GM19467 (cell line): ENCODE measurements around the gene SOX18.
"Not testable (repeated sequence)": the region's sequence is repeated elsewhere in the genome, so short reads cannot be mapped to it uniquely, and the experiment has no call there.

Experiments used
- ATAC-seq: cut with Tn5 transposase; IDR thresholded peaks from one replicate; pipeline ENCODE4 v1.9.1; 2021; ENCODE audit warnings: mild to moderate bottlenecking, moderate library complexity; ENCODE audit not compliant: unreplicated experiment

The SOX18 gene

DNA sequence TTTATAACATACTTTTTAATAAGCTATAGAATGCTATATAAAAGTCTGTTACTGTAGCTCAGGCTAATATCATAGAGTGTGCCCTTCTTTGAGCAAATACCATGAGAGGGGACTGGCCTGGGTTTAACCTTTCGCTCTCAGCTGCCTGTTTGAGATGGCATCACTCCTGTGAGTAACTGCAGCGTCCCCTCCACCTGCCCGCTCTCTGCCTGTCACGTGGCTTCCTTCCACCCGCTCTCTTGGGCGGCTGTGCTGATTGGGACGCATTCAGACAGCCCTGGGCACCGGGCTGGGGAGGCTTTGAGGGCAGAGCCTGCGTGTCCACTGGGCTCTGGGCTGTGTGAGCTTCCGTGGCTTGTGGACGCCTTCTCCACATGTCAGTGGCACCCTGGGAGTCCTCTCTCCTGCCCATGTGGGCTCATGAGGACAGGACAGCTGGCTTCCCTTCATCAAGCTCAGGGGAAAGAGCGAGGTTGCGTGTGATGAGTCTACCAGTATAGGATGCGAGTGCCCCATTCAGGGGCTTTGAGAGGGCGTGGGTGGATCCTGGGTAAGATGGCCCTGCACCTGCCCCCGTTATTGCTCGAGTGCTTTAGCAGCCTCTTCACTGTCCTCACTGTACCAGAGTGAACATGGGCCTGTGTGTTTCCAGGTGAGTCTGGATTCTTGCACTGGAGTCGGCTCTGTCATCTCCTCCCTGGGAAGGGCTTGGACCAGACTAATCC is 24.2 kb downstream of the SOX18 start:
- ATAC-seq = no peak

DNA sequence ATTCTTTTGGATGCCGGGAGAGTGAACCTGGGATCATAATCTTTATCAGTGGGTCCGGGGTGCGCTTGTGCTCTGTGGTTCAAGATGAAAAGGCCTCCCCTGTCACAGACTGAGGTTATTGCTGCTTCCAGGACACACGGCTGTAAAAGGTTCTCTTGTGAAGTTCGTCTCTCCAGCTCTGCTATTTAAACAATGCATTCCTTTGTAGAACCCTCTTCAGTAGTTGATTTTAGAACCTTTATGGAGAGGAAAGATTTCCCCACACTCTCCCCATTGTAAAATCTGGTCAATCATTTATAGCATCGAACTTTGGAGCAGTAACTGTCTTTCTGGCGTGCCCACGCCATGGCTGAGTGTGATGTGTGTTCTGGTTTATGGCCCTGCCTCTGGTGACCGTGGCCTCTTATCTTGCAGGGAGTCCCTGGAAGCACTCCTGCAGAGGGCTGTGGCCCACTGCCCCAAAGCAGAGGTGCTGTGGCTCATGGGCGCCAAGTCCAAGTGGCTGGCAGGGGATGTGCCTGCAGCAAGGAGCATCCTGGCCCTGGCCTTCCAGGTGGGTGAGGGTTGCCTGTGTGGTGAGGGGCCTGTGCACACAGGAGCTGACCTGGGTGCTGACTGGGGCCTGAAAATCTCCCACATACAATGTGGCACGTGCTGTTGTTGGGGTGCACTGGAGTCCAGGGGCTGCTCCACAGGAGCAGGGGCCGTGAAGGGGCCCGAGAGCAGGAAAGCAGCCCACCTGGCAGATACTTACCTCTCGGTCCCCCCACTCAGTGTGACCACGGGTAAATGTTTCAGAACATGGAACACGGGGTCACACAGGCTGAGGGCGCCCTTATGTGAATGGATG is 25.1 kb downstream of the SOX18 start:
- ATAC-seq = no peak

DNA sequence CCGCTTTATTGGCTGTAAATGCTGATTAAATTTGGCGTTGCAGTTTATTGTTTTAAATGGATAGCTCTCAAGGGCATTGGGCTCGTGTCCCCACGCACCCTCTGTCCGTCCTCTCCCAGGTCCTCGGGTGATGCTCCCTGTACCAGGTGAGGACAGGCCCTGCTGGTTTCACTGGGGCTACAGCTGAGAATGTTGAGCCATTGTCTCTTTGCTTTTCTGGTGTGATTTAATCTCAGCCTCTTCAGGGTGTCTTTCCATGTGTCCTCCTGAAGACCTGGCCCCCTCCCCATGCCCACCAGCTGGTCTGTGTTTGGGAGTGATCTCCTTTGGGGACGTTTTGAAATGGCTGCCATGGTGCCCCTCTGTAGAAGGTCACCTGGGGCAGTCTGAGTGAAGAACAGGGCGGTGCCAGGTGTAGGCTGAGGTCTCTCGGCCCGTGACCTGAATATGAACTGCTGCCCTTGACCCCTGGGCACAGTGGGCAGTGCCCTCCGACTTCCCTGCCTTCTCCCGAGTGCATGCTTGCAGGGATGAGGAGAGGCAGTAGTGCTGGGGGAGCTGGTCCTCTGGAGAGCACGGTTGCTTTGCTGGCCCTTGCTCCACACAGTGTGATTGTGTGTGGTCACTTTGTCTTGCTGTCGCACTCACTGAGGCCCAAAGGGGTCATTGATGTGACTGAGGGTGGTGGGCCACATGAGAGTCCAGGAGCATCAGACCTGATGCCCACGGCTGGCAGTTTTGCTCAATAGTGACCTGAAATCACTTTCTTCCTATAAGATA is 25.9 kb downstream of the SOX18 start:
- ATAC-seq = no peak

DNA sequence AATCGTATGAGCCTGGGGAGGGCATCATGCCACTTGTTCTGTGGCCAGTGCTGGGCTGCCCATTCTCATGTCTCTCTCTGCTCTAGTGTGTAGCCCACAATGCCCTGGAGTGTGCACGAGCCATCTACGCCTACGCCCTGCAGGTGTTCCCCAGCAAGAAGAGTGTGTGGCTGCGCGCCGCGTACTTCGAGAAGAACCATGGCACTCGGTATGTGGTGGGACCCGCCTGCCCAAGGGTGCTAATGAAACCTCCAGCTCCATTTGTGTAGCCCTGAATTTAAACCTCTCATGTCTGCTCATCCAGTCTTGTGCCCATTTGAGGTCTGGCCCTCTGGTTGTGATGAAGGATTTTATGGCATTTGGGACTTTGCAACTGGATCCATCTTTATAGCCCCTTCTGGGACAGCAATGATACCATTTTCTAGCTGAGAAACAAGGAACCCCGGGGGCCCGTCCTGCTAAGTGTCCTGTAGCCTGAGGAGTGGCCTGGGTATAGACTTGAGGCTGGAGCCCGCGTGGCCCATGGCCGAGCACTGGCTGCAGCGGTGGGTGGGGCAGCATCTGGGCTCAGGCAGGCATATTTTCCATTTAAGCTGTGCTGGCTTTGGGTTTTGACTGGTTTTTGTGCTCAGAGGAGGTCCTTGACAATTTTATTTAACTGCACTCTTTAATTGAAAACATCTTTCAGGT is 26.6 kb downstream of the SOX18 start:
- ATAC-seq = no peak

DNA sequence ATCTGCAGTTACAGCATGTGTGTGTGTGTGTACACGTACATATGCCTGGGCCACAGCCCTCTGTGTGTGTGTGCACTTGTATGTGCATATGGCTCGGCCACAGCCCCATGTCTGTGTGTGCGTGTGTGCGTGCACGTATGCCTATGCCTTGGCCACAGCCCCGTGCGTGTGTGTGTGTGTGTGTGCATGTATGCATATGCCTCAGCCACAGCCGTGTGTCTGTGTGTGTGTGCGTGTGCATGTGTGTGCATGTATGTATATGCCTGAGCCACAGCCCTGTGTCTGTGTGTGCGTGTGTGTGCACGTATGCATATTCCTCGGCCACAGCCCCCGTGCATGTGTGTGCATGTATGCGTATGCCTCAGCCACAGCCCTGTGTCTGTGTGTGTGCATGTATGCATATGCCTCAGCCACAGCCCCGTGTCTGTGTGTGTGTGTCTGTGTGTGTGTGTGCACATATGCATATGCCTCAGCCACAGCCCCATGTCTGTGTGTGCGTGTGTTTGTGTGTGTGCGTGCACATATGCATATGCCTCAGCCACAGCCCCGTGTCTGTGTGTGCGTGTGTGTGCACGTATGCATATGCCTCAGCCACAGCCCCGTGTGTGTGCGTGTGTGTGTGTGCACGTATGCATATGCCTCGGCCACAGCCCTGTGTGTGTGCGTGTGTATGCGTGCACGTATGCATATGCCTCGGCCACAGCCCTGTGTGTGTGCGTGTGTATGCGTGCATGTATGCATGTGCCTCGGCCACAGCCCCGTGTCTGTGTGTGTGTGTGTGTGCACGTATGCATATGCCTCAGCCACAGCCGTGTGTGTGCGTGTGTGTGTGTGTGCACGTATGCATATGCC is 28.1 kb downstream of the SOX18 start:
- ATAC-seq = no peak

DNA sequence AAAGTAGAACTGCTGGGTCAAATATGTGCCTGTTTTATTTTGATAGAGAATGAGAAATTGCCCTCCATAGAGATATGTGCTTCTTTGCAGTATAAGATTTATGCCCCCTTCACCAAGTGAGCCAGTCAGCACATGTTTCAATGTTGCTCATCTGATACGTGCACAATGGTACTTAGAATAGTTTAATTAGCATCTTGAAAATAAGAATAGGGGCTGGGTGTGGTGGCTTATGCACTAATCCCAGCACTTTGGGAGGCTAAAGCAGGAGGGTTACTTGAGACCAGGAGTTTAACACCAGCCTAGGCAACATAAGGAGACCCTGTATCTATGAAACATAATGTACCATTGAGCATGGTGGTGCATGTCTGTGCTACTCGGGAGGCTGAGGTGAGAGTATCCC is 33.8 kb downstream of the SOX18 start:
- ATAC-seq = no peak

DNA sequence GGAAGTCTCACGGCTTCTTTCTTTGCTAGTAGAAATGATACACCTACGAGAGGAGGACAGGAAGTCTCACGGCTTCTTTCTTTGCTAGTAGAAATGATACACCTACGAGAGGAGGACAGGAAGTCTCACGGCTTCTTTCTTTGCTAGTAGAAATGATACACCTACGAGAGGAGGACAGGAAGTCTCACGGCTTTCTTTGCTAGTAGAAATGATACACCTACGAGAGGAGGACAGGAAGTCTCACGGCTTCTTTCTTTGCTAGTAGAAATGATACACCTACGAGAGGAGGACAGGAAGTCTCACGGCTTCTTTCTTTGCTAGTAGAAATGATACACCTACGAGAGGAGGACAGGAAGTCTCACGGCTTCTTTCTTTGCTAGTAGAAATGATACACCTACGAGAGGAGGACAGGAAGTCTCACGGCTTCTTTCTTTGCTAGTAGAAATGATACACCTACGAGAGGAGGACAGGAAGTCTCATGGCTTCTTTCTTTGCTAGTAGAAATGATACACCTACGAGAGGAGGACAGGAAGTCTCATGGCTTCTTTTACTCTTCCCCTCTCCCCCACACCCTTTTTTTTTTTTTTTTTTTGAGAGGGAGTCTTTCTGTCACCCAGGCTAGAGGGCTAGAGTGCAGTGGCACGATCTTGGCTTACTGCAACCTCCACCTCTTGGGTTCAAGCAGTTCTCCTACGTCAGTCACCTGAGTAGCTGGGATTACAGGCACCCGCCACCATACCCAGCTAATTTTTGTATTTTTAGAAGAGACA is 36.9 kb downstream of the SOX18 start:
- not testable (repeated sequence) for ATAC-seq

DNA sequence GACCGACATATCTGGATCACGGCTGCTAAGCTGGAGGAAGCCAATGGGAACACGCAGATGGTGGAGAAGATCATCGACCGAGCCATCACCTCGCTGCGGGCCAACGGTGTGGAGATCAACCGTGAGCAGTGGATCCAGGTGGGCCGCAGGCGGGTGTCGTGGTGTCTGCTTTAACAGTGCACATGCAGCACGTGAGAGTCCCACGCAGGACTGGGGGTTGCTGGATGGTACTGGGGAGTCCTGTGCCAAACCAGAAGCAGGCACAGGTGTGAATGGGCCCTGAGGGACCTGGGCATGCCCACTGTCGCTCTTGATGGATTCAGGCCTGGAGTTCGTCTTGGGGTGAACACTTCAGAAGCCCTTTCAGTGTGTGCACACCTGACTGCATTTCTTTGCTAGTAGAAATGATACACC is 38.1 kb downstream of the SOX18 start:
- no peak for ATAC-seq

DNA sequence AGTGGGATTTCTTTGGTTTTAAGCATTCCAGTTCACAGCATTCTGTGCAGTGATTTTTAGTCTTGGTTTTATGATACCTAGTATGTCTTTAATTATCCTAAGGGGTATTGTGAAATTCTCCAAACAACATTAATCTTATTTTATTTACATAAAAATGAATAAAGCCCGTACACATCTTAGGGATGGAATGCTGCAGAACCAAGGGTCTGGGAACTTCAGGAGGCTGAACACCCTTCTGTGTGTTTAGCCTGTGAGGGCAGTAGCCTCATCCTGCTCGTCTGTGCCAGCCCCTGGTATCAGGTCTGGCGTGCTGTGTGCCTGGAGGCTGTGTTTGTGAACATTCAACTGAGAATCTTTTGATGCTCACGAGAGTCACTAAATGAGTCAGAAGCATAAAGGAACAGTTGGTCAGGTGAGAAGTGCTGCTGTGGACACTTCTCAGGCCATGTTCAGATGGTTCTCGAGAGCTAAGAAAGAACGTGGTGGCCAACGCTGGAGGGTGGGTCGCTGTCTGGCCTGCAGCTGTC is 38.7 kb downstream of the SOX18 start:
- no peak for ATAC-seq

DNA sequence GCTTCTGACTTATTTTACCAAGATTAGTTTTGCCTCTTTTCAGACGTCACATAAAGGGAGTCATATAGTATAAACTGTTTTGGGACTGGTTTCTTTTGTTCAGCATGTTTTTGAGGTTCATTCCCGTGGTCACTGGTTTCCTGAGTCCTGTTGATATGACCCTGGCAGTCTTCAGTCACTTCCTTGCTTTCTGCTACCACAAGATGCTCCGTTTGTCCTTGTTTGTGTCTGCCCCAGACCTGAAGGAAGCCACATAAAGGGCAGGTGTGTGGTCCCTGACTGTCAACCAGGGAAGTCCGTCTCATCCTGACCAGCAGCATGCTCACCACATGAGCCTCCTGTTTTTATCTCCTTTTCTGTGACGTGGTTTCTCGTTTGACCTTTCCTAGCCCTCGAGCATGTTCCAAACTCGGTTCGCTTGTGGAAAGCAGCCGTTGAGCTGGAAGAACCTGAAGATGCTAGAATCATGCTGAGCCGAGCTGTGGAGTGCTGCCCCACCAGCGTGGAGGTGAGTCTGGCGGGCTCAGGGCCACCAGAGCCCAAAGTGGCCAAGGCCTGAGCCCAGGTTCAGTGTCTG is 39.5 kb downstream of the SOX18 start:
- no peak for ATAC-seq

DNA sequence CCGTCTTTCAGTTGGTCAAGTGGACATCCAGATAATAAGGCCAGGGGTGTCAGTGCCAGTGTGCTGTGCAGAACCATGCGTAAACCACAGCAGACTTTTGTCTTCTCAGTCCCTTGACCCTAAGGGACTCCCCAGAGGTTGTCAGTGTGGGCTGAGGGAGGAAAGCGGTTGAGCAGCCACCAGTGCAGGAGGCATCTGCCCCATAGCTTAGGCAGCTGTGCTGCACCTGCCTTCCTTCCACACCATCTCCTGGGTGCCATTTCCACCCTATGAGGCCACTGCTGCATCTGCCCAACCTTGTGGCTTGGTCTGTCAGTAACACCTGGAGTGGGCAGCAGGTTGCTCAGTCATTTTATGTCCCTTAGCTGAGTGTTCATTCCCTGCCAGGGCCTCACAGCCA is 42.5 kb downstream of the SOX18 start:
- ATAC-seq = no peak

DNA sequence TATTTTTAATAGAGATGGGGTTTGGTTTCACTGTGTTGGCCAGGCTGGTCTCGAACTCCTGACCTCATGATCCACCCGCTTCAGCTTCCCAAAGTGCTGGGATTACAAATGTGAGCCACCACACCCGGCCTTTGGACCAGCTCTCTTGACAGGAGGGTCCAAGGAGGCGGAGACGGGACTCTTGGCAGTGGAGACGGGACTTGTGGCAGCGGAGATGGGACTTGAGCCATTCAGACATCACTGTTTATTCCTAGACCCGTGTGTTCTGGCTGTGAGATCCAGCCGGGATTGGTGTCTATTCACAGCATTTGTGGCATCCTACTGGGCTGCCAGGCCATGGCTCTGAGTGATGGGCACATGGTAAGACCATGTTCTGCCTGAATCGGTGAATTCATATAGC is 42.9 kb downstream of the SOX18 start:
- ATAC-seq = no peak

DNA sequence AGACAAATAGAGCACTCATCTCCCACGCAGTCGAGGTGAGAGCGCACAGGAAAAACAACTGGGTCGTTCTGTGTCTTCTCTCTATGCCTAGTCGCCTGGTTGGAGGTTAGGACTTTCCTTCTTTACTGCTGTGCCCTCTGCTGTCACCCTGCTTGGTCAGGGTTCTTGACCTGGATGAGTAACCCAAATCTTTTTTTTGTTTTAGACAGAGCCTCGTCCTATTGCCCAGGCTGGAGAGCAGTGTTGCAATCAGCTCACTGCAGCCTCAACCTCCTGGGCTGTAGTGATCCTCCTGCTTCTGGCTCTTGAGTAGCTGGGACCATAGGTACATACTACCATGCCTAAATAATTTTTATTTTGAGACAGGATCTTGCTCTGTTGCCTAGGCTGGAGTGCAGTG is 44.0 kb downstream of the SOX18 start:
- no peak for ATAC-seq

DNA sequence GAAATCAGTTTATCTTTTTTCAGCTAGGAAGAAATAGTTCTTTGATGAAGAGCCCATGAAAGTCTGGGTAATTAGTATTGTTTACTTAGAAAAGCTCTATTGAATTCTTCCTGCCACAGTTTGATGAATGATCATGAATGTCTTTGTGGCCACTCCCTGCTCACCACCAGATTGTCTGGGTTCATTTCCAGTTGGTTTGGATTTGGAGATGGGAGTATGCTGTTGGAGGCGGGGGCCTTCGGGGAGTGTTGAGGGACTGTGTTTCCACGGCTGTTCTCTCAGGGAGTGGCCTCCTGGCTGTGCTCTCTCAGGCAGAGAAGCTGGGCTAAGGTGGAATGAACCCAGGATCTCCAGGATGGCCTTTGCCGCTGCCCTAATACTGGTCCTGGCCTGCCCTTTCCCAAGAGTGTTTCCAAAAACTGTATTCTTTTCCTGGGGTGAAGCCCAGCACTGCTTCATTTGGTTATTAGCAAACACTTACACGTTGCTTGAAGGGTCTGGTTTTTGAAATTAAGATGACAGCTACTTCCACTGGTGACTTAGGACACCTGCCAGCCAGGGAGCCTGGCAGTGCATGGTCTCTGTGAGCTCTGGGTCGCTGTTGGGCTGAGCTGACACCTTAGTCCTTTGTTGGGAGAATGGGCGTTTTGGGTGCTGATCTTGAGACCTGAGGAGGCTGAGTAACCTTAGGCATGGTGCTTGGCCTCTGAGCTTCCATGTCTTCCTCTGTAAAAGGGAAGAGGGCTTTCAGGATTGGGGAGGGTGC is 45.3 kb downstream of the SOX18 start:
- no peak for ATAC-seq

DNA sequence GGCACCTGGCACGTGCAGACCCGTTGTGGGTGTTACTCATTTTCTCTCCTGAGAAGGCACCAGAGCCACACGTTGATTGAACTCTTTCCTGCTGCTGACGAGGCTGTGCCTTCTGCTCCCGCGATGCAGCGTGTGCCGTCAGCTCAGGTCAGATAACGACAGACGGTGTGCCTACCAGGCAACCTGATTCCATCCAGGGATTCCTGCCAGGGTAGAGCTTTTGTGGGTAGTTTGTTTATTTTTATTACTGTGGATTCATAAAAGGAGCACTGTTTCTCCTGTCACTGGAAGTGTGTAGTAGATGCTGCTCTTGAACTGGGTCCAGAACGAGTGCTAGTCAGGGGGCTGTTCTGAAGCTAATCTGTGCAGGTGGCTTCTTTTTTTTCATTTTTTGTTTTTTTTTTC is 47.8 kb downstream of the SOX18 start:
- no peak for ATAC-seq

DNA sequence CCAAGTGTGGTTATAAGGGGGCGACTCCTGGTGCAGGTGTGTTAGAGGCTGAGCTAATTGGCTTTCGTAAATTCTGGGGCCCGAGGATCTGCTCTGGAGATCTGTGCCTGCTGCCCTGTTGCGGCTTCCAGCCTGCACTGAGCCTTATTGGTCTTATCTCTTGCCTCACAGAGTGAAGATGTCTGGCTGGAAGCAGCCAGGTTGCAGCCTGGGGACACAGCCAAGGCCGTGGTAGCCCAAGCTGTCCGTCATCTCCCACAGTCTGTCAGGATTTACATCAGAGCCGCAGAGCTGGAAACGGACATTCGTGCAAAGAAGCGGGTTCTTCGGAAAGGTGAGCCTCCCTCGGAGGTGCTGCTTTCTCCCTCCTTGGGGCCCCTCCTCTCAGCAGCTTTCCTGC is 48.5 kb downstream of the SOX18 start:
- ATAC-seq = no peak
